Stimulated activated CD4-positive, alpha-beta T cell treated with anti-CD3 and anti-CD28 coated beads, Interleukin-4, amount 100 ng/mL, for 1 hour (primary cell): ENCODE measurements around the gene PATJ.
A peak's percentile ranks its signal among the peaks of the same experiment; 100 is the strongest.
"Not testable (repeated sequence)": the region's sequence is repeated elsewhere in the genome, so short reads cannot be mapped to it uniquely, and the experiment has no call there.

Experiments
- DNase-seq: peaks from one replicate; pipeline ENCODE4 v3.0.0-alpha.2; 2020

PATJ gene

GRCh38 chr1:62109124-62109523, 366.8 kb downstream of the PATJ start:
- no peak for DNase-seq

DNA sequence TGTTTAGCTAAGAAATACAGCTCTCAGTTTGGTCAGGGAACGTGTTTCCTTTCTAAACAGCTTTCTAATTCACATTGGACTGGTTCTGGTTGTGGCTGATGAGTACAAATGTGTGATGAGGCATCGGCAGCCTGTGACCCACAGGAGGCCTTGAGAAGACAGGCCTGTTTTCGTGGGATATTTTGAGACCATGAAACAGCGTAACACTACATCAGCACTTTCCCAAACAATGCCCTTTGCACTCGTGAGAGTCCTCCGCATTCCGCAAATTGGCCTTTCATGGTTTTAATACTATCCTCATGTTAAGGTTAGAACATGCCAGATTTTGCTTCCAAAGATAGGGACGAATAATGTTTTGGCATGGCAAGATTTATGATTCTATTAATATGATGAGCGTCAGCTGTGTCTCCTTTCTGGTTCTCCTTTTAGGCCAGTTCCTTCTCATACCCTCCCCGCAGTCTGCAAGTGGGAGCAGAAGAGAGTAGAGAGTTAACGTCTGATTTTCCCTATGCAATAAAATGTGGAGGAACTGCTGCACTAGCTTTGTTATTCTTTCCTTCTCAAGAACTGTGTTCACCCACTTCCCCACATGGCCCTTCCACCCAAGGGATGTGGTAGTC, 368.0 kb downstream of the PATJ start:
- DNase-seq = no peak

DNA sequence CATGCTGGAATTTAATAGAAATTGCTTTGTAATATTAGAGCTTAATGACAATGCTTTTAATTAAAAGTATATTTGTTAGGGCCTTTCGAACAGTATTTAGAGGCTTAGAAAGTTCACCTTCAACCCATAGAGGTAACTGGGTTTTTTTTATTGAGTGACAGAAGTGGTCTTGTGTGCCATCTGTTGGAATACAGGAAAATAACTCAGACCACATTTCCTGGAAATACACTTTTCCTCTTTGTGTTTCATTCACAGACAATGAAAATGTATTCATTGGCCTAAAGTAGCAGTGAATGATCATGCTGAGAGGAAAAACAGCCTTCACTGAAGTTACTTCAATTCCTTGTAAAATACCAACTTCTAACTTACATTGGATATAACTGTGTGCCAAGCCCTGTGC, 368.8 kb downstream of the PATJ start:
- no peak for DNase-seq

DNA sequence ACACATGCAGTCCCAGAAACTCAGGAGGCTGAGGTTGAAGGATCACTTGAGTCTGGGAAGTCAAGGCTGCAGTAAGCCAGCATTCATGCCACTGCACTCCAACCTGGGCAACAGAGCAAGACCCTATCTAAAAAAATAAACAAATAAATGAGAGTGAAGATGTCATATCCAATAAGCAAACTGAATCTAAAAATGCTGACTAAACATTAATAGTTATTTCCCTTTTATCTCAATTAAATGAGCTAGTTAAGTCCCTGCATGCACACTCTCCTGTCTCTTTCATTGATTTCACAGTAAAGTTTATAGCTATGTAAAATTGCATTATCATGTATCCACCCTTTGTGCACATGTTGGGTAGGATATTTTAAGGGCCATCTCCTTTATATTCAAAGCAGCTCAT, 371.2 kb downstream of the PATJ start:
- no peak for DNase-seq

GRCh38 chr1:62117018-62117750, 374.9 kb downstream of the PATJ start:
- no peak for DNase-seq

DNA sequence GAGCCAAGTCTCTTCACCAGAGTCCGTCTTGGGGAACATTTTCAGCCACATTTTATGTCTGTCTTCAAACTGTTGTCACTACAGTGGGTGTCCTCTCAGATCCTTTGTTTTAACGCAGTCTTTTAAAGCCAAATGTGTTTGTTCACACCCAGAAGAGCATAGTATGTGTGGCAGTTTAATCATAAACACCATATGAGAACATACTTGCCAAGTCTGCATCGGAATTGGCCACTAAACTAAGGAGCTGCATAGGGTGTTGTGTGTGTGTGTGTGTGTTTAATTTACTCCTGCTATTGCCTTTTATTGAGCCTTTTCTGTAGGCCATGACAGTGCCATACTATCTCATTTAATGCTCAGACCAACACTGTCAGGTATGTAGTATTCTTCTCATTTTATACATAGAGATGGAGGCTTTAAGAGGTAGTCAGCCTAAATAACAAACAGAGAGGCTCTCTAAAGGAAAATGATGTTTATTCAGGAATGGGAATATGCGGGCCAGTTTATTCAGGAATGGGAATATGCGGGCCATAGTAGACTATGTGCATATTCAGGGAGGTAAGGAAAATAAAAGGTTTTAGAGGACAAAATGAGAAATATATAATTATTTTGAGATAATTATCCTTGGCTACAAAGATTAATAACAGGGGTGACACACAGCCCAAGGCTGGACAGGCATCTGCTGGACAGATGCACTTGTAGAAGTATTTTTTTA, 384.5 kb downstream of the PATJ start:
- no peak for DNase-seq

GRCh38 chr1:62128745-62129144, 386.5 kb downstream of the PATJ start:
- DNase-seq = no peak

DNA sequence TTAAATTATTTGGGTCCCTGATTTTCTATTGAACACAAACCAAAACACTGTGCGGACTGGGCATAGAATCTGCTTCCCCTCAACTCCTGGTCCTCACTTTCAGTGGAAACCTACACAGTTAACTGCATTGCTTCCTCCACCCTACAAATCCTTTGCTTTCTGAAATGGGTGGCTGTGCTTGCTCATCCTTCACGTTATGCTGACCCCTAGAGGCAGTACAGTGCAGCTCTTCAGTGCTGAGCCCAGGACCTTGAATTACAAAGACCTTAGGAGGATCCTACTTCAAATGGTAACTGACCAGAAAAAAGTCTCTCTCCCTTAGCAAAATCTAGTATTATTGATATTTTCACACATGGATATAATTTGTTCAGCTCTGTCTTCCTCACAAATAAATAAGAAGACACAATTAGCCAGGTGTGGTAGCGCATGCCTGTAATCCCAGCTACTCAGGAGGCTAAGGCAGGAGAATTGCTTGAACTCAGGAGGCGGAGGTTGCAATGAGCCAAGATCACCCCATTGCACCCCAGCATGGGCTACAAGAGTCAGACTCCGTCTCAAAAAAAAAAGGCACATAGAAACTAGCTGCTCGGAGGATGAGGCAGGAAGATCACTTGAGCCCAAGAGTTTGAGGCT, 388.9 kb downstream of the PATJ start:
- DNase-seq = no peak

DNA sequence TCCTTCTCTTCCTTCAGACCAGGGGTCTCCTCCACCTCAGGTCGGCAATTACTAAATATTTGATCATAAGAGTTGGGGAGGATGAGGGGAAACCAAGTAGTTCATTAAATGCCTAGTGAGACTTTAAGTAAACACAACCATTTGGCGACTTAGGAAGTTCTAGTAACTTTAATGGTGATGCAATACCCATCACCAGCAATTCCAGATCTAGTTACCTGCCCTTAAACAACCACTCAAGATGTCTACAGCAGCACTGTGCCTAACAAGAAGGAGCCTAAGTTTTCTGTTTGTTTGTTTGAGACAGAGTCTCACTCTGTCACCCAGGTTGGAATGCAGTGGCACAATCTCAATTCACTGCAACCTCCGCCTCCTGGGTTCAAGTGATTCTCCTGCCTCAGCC, 395.7 kb downstream of the PATJ start:
- no peak for DNase-seq

- no peak for DNase-seq
Observed at GRCh38 chr1:62139410-62139809, 397.1 kb downstream of the PATJ start.

- no peak for DNase-seq
Observed at GRCh38 chr1:62140666-62141065, 398.4 kb downstream of the PATJ start.

DNA sequence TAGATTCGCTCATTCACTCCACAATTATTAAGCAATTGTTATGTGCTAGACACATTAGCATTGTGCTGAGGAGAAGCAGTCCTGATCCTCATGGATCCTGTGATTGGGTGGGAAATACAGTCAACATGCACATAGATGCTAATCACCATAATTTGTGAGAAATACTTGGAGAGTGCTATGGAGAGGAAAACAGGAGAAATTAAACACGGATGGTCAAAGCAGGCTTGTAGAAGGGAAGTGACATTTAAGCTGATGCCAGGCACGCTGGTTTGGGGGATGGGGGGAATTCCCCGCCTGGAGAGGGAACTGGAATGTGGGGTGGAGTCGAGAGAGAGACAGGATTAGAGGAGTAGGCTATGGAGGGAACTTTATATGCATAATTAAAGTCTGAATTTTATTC, 400.2 kb downstream of the PATJ start:
- no peak for DNase-seq

DNA sequence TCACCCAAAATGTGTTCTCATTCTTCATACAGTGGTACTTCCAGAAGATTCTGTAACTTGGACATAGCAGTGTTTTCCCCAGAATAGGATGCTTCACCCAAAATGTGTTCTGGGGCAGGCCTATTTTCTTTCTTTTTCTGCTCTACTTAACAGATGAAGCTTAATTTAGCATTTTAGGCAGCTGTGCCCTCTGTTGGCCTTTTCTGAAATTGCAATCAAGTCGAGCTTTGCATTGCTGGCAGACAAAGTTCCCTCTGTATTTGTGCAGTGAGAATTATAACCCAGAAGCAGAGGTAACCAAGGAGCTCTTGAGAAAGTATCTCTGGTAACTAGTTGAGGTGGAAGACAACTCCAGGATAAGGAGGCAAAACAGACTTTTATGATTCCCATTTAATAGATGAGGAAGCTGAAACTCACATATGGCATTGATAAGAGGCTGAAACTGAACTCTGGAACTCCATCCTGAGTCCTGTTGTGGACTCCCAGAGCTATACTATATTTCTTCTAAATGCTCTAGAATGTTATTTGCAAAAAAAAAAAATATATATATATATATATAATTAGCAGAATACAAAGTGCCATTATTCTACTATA, 402.1 kb downstream of the PATJ start:
- DNase-seq = no peak

- no peak for DNase-seq
Observed at GRCh38 chr1:62159940-62160348, 417.7 kb downstream of the PATJ start.

GRCh38 chr1:62161711-62162110, 419.4 kb downstream of the PATJ start:
- no peak for DNase-seq

DNA sequence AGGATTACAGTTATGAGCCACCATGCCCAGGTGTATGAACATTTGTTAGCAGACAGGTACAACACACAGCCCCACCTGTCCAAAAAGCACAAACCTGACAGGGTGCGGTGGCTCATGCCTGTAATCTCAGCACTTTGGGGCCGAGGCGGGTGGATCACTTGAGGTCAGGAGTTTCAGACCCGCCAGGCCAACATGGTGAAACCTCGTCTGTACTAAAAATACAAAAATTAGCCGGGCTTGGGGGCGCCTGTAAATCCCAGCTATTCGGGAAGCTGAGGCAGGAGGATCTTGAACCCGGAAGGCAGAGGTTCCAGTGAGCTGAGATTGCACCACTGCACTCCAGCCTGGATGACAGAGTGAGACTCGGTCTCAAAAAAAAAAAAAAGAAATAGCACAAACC, 428.1 kb downstream of the PATJ start:
- DNase-seq = not testable (repeated sequence)

DNA sequence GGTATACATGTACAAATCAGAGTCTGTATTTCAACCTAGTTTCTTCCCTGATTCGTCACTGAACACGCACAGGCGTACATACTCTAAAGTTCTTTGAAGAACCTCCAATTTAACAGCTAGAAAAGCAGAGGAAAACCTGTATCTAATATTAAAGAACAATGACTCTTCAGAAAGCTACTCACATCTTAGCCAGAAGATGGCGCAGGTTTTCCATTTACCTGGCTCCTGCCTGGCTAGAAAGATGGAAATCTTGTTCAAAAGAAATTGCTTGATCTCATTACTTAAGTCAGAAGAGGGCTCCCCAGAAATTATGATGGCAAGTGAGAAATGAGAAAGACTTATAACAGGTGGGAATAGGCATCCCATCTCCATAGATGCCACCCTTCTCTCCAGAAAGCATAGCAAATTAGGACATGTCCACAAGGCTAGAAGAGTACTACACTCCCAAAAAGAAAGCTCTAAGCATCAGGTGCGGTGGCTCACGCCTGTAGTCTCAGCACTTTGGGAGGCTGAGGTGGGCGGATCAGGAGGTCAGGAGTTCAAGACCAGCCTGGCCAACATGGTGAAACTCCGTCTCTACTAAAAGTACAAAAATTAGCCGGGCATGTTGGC, 433.4 kb downstream of the PATJ start:
- DNase-seq = peak; percentile 6

DNA sequence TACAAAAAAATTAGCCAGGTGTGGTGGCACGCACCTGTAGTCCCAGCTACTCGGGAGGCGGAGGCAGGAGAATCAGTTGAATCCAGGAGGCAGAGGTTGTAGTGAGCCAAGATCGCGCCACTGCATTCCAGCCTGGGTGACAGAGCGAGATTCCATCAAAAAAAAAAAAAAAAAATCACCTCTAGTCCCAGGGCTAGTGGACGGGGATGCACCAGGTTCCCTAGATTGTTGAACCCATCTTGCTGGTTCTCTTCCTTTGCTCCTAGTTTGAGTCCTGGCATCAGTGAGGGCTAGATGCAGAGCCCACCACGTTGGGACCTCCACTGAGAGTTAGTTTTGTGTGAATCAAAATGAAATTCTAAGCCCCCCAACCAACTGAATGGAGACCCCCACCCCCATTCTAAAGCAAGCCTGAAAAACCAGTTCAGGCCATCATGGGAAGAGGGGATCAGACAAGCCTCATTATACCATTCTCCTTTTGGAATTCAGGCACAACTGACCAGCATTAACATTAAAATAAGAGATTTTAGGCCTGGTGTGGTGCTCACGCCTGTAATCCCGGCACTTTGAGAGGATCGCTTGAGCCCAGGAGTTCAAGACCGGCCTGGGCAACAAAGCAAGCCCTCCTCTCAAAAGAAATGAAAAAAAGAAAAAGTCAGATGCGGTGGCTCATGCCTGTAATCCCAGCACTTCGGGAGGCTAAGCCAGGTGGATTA, 434.5 kb downstream of the PATJ start:
- DNase-seq = no peak

- DNase-seq = no peak
Observed at GRCh38 chr1:62177621-62178020, 435.3 kb downstream of the PATJ start.

DNA sequence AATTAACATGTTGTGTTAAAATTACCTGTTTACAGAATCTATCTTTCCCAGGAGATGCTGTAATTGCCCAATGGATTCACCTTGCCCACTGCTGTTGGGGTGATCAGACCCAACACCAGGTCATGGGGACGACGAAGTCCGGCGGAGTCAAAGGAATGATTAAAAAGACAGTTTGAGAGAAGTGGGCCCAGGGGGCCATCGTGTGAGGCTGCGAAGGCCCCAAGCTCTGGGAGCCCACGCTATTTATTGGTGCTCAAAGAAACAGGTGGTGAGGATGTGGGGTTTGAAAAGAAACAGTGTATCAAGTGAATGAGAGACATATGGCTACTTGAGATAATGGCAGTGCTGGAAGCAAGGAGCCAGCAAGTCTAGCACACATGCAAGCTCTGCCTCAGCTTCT, 436.1 kb downstream of the PATJ start:
- DNase-seq = no peak

- not testable (repeated sequence) for DNase-seq
Observed at GRCh38 chr1:62180054-62180453, 437.8 kb downstream of the PATJ start.

DNA sequence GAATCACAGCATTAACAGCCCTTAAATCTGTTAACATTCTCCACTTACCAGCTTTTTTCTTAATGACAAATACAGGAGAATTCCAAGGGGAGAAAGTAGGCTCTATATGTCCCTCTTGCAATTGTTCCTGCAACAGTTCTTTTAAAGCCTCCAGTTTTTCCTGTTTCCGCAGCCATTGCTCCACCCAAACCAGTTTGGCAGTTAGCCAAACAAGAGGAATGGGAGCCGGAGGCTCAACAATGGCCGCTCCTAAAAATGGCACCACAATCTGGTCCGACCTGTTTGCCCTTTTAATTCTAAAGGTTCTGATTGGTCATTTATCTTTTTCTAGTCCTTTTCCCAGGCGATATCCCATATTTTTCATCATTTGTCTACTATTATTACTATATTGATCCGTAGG, 438.4 kb downstream of the PATJ start:
- DNase-seq = no peak
